Dermis blood vessel endothelial cell (primary cell): ENCODE results near the gene PRKACB. TPM values are rescaled to one million over a fixed set of nuclear protein-coding genes. Genes with fewer than 3 reads are reported as not detected.

ENCODE experiments used
- DNase-seq: peaks from one replicate; pipeline ENCODE4 v3.0.0; 2010
- total RNA-seq: library from RNA; depleted of rRNA; stranded (reverse); fragments of >200 nt; gene quantifications from 2 replicates; pipeline ENCODE4 v1.2.3, GENCODE V29; 2014

PRKACB gene
- total RNA-seq, 1 donor from 2014 or later, result 20.6 TPM

GRCh38 chr1:84159533-84160240, 15.6 kb downstream of the PRKACB start:
- no peak for DNase-seq

- no peak for DNase-seq
Measured at GRCh38 chr1:84162295-84162694, 18.2 kb downstream of the PRKACB start.

GRCh38 chr1:84163123-84163931, 19.3 kb downstream of the PRKACB start:
- no peak for DNase-seq

GRCh38 chr1:84164161-84164560, 20.1 kb downstream of the PRKACB start:
- DNase-seq, result no peak

DNA sequence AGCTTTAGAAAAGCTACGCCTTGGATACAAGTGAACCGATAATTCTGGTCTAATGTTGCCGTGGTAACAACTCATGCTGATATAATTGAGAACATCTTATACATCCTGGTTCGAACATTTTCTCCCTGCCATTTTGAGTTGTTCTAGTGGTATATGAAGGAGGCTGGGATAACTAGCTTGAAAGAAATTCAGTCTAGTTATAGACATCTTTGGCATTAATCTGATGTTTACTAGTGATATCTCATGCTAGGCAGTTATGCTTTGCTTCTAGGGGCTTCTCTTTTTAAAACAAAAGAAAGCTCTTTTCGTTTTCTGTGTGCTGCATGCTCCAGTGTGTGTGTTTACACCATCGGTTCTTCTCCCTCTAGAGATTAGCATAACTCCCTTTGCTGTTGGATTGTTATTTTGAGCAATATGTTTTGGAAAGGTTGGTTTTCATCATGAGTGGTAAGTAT, 20.5 kb downstream of the PRKACB start:
- DNase-seq, result no peak

GRCh38 chr1:84165601-84166000, 21.5 kb downstream of the PRKACB start:
- no peak for DNase-seq

- DNase-seq, result no peak
Measured at GRCh38 chr1:84166797-84167196, 22.7 kb downstream of the PRKACB start.

GRCh38 chr1:84168783-84169182, 24.7 kb downstream of the PRKACB start:
- no peak for DNase-seq

DNA sequence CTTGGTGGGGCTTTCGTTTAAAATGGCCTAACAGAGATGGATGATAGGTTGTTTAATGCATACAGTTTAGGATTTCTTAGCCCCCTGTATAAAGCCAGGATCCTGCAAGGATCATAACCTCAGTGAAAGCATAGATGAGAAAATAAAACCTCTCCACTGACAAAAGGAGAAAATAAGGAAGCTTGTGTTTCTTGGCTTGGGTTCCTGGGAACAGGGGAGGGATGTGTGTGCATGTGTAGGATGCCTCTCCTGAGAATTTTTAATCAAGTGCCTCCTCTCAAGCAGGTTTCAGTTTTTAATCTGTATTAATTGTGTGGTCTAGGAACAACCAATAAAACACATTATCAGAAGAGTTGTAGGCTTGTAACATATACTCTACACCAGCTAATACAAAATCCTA, 26.1 kb downstream of the PRKACB start:
- DNase-seq, result no peak

DNA sequence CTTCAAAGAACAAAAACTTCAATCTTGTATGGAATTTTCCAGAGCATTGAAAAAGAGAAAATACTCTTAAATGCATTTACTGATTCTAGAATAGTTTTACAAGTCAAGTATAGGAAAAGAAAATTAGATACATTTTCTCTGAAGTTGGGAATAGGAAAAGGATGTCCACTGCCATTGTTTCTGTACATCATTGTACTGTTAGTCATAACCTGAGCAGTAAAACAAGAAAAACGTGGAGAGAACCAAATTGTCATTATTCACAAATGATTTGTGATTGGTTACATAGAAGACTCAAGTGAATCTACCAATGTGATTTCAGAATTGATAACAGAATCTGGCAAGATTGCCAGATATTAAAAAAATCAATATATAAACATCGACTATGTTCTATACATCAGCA, 27.4 kb downstream of the PRKACB start:
- peak; percentile 70 for DNase-seq

DNA sequence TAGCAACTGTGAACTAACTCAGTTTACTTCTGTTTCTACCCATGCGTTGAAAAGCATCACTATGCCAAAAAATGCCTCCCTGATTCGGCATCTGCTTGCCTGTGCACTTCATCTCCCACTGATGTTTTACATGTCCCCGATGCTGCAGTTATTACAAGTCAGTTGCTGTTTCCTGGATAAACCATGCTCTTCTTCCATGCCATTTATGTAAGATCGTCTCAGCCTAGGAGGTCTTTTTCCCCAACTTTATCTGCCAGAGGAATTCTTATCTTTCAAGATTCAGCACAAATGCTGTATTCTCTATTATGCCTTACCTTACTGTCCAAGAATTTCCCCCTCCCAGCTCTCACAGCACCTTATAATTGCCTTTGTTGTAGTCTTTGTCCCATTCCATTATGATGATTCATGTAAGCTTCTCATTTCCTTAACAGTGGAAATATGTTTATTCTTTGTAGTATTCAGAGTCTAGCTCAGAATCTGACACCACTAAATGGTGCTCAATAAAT, 30.0 kb downstream of the PRKACB start:
- DNase-seq, result peak; percentile 93

- no peak for DNase-seq
Measured at GRCh38 chr1:84181350-84182005, 37.4 kb downstream of the PRKACB start.

DNA sequence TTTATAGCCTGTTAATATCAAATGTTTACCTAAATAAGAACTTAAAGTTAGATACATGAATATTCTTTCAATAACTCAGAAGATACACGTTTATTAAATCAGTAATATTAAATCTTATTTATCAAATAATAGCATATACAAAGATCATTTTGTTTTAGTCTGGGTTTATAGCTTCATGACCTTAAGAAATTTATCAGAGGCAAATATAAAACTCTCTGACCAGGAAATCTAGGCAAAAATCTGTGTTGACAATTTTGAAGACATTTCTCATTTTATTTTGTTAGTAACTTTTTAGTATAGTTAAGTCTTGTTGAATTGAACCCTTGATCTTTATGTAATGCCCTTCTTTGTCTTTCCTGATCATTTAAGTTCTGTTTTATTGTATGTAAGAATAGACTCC, 46.4 kb downstream of the PRKACB start:
- no peak for DNase-seq

GRCh38 chr1:84192681-84193080, 48.6 kb downstream of the PRKACB start:
- DNase-seq, result no peak

DNA sequence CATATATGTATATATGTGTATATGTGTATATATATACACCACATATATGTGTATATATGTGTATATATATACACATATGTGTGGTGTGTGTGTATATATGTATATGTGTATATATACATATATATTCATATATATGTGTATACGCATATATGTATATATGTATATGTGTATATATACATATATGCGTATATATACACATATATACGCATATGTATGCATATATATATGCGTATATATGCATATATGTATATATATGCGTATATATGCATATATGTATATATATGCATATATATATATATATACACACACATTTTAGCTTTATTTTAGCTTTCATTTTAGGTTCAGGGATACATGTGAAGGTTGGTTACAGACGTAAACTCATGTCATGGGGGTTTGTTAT, 54.8 kb downstream of the PRKACB start:
- DNase-seq, result no peak

DNA sequence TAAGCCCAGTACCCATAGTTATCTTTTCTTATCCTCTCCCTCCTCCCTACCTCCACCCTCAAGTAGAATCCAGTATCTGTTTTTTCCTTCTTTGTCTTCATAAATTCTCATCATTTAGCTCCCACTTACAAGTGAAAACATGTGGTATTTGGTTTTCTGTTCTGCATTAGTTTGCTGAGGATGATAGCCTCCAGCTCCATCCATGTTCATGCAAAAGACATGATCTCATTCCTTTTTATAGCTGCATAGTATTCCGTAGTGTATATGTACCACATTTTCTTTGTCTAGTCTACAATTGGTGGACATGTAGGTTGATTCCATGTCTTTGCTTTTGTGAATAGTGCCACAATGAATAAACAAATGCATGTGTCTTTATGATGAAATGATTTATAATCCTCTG, 55.2 kb downstream of the PRKACB start:
- no peak for DNase-seq

DNA sequence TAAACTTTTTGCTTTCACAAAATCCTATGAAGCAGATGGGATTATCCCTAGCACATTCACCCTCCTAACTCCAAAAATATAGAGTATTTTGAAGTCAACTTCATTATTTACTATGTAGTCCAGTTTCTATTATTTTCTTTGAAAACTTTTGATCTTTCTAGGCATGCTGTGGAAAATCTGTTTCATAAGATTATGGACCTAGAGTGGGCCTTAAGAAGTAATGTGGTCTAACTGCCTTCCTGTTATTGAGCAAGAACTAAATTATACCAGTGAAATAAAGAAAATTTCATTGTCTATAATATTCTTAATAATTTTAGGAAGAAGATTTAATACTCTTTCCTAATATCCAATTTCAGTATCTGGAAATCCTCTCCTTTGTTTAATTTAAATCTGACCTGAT, 58.1 kb downstream of the PRKACB start:
- no peak for DNase-seq

- DNase-seq, result no peak
Measured at GRCh38 chr1:84206375-84206774, 62.3 kb downstream of the PRKACB start.

- DNase-seq, result no peak
Measured at GRCh38 chr1:84208935-84209334, 64.9 kb downstream of the PRKACB start.

DNA sequence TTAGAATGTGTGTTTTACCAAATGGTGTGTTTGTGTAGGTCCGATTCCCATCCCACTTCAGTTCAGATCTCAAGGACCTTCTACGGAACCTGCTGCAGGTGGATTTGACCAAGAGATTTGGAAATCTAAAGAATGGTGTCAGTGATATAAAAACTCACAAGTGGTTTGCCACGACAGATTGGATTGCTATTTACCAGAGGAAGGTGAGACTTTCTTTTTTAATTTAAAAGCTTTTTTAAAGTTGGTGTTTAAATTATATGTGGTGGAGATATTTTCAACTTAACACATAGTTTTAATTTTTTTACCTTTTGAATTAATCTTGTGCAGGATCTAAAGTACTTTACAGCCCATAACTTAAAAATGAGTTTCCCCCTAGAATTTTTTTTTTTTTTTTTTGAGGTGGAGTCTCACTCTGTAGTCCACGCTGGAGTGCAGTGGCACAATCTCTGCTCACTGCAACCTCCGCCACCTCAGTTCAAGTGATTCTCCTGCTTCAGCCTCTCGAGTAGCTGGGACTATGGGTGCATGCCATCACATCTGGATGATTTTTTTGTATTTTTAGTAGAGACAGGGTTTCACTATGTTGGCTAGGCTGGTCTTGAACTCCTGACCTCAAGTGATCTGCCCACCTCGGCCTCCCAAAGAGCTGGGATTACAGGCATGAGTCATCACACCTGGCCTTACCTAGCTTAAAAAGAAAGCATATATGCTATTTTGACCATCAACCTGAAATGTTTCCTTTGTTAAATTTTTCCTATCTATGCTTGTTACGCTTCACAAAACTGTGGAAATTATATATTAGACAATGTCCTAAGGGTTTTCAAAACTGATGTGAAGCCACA, 70.3 kb downstream of the PRKACB start:
- DNase-seq, result no peak

DNA sequence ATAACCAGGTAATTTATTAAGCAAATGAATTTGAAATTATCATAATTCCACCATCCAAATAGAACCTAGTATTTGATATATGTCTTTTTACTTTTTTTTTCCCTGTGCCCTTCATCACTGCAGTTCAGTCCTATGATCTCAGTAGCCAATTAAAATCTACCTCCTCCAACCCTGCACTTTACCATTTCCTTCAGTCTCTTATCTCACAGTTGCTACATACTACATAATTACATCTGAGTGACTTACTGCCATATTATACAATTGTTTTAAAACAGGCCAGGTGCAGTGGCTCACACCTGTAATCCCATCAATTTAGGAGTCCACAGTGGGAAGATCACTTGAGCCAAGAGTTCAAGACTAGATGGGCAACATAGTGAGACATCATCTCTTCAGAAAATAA, 73.2 kb downstream of the PRKACB start:
- DNase-seq, result no peak

- DNase-seq, result no peak
Measured at GRCh38 chr1:84223751-84224432, 79.8 kb downstream of the PRKACB start.
